WTC11 (cell line): ENCODE measurements around the gene PTPN1. TPM values are rescaled to one million over a fixed set of nuclear protein-coding genes. Genes with fewer than 3 reads are reported as not detected.

ENCODE experiments used
- ATAC-seq: fragments of 200-7000 bp; cut with Tn5 transposase; 2 replicates; pipeline ENCODE4 v1.10.0; 2021; ENCODE audit warnings: mild to moderate bottlenecking, moderate library complexity
- CTCF ChIA-PET: fragments of 300-600 bp; sonication (Branson Sonifier 250); formaldehyde crosslinking; loops from one replicate; lab custom pipeline; 2021; ENCODE audit warnings: antibody characterized with exemption; lab: Charles Lee
- POLR2A ChIA-PET: fragments of 350-600 bp; sonication (Branson Sonifier 250); formaldehyde crosslinking; loops from one replicate; lab custom pipeline; 2021; ENCODE audit warnings: antibody characterized with exemption; lab: Charles Lee
- DNase-seq: peaks from one replicate; pipeline ENCODE4 v3.0.0; 2021; ENCODE audit warnings: low spot score
- H3K27ac Mint-ChIP-seq: 2 replicates; pipeline ENCODE4 v1.8.0; 2021; ENCODE audit warnings: mixed read lengths
- H3K27me3 Mint-ChIP-seq: 2 replicates; pipeline ENCODE4 v1.8.0; 2021; ENCODE audit warnings: low read depth, mild to moderate bottlenecking, moderate library complexity, mixed read lengths
- H3K36me3 Mint-ChIP-seq: 2 replicates; pipeline ENCODE4 v1.8.0; 2021; ENCODE audit warnings: mixed read lengths
- H3K4me1 Mint-ChIP-seq: 2 replicates; pipeline ENCODE4 v1.8.0; 2022; ENCODE audit warnings: mixed read lengths
- H3K4me3 Mint-ChIP-seq: 2 replicates; pipeline ENCODE4 v1.8.0; 2021; ENCODE audit warnings: mild to moderate bottlenecking, moderate library complexity, mixed read lengths
- H3K9me3 Mint-ChIP-seq: 2 replicates; pipeline ENCODE4 v1.8.0; 2021; ENCODE audit warnings: mixed read lengths
- CREB1 ChIP-seq: sonication (generic); formaldehyde crosslinking; IDR thresholded peaks from 2 replicates; pipeline ENCODE4 v1.8.0; 2023; ENCODE audit warnings: mild to moderate bottlenecking, missing genetic modification reagents
- FOXK1 ChIP-seq: sonication (generic); formaldehyde crosslinking; IDR thresholded peaks from 2 replicates; pipeline ENCODE4 v1.8.0; 2022; ENCODE audit warnings: mild to moderate bottlenecking, moderate library complexity, missing genetic modification reagents
- FOXP1 ChIP-seq: sonication (generic); formaldehyde crosslinking; IDR thresholded peaks from 2 replicates; pipeline ENCODE4 v1.8.0; 2022; ENCODE audit warnings: missing genetic modification reagents, mild to moderate bottlenecking, moderate library complexity, borderline replicate concordance
- GABPB1 ChIP-seq: sonication (generic); formaldehyde crosslinking; IDR thresholded peaks from 2 replicates; pipeline ENCODE4 v1.8.1; 2023; ENCODE audit warnings: mild to moderate bottlenecking, missing genetic modification reagents
- JAZF1 ChIP-seq: fragments of 250-450 bp; sonication (Bioruptor Pico); IDR thresholded peaks from 2 replicates; pipeline ENCODE4 v1.9.0; 2021; ENCODE audit warnings: moderate library complexity, mild to moderate bottlenecking, inconsistent platforms
- JUN ChIP-seq: sonication (generic); formaldehyde crosslinking; IDR thresholded peaks from 2 replicates; pipeline ENCODE4 v1.8.0; 2023; ENCODE audit warnings: mild to moderate bottlenecking, missing genetic modification reagents
- NFATC4 ChIP-seq: fragments of 250-450 bp; sonication (Bioruptor Pico); IDR thresholded peaks from 2 replicates; pipeline ENCODE4 v1.9.0; 2021; ENCODE audit warnings: mild to moderate bottlenecking
- OVOL2 ChIP-seq: fragments of 250-450 bp; sonication (Bioruptor Pico); IDR thresholded peaks from 2 replicates; pipeline ENCODE4 v1.9.0; 2021; ENCODE audit warnings: mild to moderate bottlenecking, borderline replicate concordance
- TEAD4 ChIP-seq: sonication (generic); formaldehyde crosslinking; IDR thresholded peaks from 2 replicates; pipeline ENCODE4 v1.8.0; 2022; ENCODE audit warnings: mild to moderate bottlenecking, missing genetic modification reagents
- ZNF263 ChIP-seq: sonication (generic); formaldehyde crosslinking; IDR thresholded peaks from 2 replicates; pipeline ENCODE4 v1.8.1; 2022; ENCODE audit warnings: low read depth, mild to moderate bottlenecking, moderate library complexity, missing genetic modification reagents
- total RNA-seq: library from RNA; stranded (reverse); gene quantifications from 3 replicates; pipeline ENCODE4 v1.2.3, GENCODE V29; 2021
- TF ChIP-seq, protein P1 (sequence below): sonication (generic); formaldehyde crosslinking; IDR thresholded peaks from 2 replicates; pipeline ENCODE4 v1.8.0; 2023; ENCODE audit warnings: missing genetic modification reagents
- TF ChIP-seq, protein P2 (sequence below): sonication (generic); formaldehyde crosslinking; IDR thresholded peaks from 2 replicates; pipeline ENCODE4 v1.8.0; 2022; ENCODE audit warnings: mild to moderate bottlenecking, missing genetic modification reagents
- TF ChIP-seq, protein P3 (sequence below): sonication (generic); formaldehyde crosslinking; IDR thresholded peaks from 2 replicates; pipeline ENCODE4 v1.8.0; 2022; ENCODE audit warnings: mild to moderate bottlenecking, missing genetic modification reagents
- TF ChIP-seq, protein P4 (sequence below): fragments of 200-600 bp; IDR thresholded peaks from 2 replicates; pipeline ENCODE4 v1.8.0; 2022; ENCODE audit warnings: antibody characterized with exemption
- TF ChIP-seq, protein P5 (sequence below): sonication (generic); formaldehyde crosslinking; IDR thresholded peaks from 2 replicates; pipeline ENCODE4 v1.8.1; 2023; ENCODE audit warnings: mild to moderate bottlenecking, moderate library complexity, missing genetic modification reagents
- TF ChIP-seq, protein P6 (sequence below): fragments of 250-450 bp; sonication (Bioruptor Pico); IDR thresholded peaks from 2 replicates; pipeline ENCODE4 v1.9.0; 2021; ENCODE audit warnings: mild to moderate bottlenecking
- TF ChIP-seq, protein P7 (sequence below): sonication (generic); formaldehyde crosslinking; IDR thresholded peaks from 2 replicates; pipeline ENCODE4 v1.8.0; 2022; ENCODE audit warnings: missing genetic modification reagents

The PTPN1 gene
- total RNA-seq, 1 experiment from 2014 or later = 29.4 TPM

DNA sequence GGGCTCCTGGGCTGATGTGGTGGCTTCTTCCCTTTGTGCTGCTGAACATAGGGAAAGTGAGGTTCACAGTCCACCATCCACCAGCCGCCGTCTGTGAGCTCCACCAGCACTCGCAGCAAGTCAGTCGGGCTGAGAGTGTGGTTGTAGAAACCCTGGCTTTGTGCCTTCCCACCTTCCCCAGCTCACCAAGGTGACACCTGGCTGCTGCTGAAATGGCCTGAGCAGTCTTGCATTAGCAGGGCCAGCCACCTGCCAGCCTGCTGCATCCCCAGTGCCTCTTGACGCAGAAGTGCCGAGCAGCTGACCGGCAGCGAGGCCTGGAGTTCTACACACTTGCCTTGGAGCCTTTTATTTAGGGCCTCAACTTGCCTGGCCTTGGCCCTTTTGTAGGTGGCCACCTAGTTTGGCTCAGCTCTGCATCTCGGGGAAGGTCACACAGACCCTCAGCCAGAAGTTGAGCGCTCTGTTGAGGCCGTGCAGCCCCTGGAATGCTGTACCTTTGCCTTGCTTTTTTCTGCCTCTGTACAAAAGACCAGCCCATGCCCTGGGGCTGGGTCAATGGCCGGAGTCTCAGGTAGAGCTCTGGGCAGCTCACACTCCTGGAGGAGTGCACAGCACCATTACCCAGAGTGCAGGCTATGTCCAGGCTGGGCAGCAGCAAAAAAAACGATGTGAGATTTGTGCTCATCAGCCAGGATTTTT lies 76.5 kb downstream of the PTPN1 start (continued):
- TF ChIP-seq, protein P1, sequence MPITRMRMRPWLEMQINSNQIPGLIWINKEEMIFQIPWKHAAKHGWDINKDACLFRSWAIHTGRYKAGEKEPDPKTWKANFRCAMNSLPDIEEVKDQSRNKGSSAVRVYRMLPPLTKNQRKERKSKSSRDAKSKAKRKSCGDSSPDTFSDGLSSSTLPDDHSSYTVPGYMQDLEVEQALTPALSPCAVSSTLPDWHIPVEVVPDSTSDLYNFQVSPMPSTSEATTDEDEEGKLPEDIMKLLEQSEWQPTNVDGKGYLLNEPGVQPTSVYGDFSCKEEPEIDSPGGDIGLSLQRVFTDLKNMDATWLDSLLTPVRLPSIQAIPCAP (CRISPR knock-in tag) = no peak
- TF ChIP-seq JAZF1 (CRISPR knock-in tag) = no peak
- no peak for TF ChIP-seq FOXP1 (CRISPR knock-in tag)
- TF ChIP-seq ZNF263 (CRISPR knock-in tag) = no peak
- TF ChIP-seq TEAD4 = no peak

DNA sequence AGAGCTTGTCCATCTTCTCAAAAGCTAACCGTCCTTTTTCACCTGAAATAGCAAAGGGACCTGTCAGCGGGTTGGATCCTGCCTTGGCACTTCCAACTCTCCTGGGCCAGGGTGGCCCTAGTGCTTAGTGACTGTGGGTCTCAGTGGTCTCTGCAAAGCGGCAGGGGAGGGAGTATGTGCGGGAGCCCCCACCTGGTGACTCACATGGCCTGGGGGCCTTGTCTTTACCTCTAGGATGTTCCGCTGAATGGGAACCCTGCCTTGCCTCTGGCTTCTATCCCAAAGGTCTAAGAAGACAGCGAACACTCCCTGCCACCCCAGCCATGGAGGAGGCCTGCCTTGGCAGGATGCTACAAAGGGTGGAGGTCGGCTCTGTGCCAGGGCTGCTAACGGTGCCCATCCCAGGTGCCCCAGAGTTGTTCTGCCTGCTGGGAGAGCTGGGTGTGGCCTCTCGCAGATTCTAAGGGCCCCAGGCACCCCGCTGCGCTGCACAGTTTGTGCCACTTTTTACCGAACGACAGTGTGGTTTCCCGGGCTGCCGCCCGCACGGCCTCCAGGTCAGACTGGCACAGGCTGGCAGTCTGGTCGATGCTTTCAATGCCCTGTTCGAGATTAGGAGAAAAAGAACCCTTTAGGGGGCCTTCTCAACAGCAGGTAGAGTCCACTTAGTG lies 77.2 kb downstream of the PTPN1 start:
- TF ChIP-seq CREB1 (CRISPR knock-in tag) (no peak), FOXK1 (no peak)
- TF ChIP-seq, protein P2, sequence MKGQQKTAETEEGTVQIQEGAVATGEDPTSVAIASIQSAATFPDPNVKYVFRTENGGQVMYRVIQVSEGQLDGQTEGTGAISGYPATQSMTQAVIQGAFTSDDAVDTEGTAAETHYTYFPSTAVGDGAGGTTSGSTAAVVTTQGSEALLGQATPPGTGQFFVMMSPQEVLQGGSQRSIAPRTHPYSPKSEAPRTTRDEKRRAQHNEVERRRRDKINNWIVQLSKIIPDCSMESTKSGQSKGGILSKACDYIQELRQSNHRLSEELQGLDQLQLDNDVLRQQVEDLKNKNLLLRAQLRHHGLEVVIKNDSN (CRISPR knock-in tag) = 0 out of 2 replicates have a peak, but pooled peaks have one; percentile 7
- ATAC-seq = no peak
- POLR2A ChIA-PET = no interaction called here
- no peaks in the 10 kb centered on the region for H3K9me3 Mint-ChIP-seq
- peaks cover 13% of the 10 kb centered on the region for H3K36me3 Mint-ChIP-seq
- CTCF ChIA-PET = interaction anchor here (0.6 to 2.5 kb wide), 41 partner anchors 8 to 623 kb away, joined by 3 to 20 read pairs (median 4); partner anchors contain the start of genes BCAS4 and PTPN1
- no peak overlapping the region for H3K4me3 Mint-ChIP-seq
- H3K27ac Mint-ChIP-seq = no peak overlapping the region
- no peaks in the 10 kb centered on the region for H3K27me3 Mint-ChIP-seq
- DNase-seq = no peak
- H3K4me1 Mint-ChIP-seq = no peaks in the 10 kb centered on the region

DNA sequence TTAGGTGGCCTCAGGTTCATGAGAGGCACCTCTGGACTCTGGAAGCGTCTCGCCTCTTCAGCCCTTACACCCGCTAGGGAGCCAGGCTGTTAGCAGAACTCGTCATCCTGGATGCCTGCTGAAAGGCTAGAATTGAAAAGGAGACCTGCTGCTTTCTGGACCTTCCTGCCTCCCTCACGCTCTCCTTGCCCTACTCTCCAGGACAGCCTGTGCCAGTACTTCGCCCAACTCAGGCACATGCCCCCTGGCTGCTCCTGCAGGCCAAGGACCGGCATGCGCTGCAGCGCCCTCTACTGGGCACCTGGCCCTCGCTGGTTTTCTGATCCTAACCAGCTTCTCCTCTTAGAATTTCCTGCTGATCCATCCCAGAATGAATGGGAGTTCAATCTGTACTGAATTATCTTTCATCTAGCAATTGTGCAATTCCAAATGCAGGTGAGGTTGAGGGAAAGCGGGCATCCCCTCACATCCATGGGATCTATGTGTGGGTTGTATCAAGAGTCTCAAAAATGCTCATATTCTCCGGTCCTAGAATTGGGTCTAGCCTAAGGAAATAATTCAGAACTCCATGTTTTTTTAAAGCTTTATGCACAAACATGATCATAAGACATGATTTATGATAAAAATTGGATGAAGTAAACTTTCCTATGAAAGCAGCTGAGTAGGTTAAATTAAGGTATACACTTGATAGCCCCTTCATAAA lies 78.0 kb downstream of the PTPN1 start:
- DNase-seq = peak; percentile 93
- Mint-ChIP-seq H3K36me3 (peaks cover 13% of the 10 kb centered on the region), H3K27me3 (no peaks in the 10 kb centered on the region), H3K4me3 (no peak overlapping the region), H3K9me3 (no peaks in the 10 kb centered on the region), H3K4me1 (no peaks in the 10 kb centered on the region), H3K27ac (no peak overlapping the region)
- ATAC-seq = peak; percentile 89
- ChIA-PET CTCF (interaction anchor here (0.5 to 2.5 kb wide), 49 partner anchors 8 to 697 kb away, joined by 3 to 20 read pairs (median 4); partner anchors contain the start of genes BCAS4, CEBPB and PTPN1), POLR2A (no interaction called here)
- TF ChIP-seq, protein P3, sequence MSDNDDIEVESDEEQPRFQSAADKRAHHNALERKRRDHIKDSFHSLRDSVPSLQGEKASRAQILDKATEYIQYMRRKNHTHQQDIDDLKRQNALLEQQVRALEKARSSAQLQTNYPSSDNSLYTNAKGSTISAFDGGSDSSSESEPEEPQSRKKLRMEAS (CRISPR knock-in tag) = peak; percentile 91
- TF ChIP-seq, protein P4, sequence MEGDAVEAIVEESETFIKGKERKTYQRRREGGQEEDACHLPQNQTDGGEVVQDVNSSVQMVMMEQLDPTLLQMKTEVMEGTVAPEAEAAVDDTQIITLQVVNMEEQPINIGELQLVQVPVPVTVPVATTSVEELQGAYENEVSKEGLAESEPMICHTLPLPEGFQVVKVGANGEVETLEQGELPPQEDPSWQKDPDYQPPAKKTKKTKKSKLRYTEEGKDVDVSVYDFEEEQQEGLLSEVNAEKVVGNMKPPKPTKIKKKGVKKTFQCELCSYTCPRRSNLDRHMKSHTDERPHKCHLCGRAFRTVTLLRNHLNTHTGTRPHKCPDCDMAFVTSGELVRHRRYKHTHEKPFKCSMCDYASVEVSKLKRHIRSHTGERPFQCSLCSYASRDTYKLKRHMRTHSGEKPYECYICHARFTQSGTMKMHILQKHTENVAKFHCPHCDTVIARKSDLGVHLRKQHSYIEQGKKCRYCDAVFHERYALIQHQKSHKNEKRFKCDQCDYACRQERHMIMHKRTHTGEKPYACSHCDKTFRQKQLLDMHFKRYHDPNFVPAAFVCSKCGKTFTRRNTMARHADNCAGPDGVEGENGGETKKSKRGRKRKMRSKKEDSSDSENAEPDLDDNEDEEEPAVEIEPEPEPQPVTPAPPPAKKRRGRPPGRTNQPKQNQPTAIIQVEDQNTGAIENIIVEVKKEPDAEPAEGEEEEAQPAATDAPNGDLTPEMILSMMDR = peak; percentile 88
- TF ChIP-seq GABPB1 (no peak), JUN (CRISPR knock-in tag) (no peak), OVOL2 (CRISPR knock-in tag) (no peak), NFATC4 (CRISPR knock-in tag) (no peak)
- TF ChIP-seq, protein P5, sequence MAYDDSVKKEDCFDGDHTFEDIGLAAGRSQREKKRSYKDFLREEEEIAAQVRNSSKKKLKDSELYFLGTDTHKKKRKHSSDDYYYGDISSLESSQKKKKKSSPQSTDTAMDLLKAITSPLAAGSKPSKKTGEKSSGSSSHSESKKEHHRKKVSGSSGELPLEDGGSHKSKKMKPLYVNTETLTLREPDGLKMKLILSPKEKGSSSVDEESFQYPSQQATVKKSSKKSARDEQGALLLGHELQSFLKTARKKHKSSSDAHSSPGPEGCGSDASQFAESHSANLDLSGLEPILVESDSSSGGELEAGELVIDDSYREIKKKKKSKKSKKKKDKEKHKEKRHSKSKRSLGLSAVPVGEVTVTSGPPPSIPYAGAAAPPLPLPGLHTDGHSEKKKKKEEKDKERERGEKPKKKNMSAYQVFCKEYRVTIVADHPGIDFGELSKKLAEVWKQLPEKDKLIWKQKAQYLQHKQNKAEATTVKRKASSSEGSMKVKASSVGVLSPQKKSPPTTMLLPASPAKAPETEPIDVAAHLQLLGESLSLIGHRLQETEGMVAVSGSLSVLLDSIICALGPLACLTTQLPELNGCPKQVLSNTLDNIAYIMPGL (CRISPR knock-in tag) = no peak
- TF ChIP-seq, protein P6, sequence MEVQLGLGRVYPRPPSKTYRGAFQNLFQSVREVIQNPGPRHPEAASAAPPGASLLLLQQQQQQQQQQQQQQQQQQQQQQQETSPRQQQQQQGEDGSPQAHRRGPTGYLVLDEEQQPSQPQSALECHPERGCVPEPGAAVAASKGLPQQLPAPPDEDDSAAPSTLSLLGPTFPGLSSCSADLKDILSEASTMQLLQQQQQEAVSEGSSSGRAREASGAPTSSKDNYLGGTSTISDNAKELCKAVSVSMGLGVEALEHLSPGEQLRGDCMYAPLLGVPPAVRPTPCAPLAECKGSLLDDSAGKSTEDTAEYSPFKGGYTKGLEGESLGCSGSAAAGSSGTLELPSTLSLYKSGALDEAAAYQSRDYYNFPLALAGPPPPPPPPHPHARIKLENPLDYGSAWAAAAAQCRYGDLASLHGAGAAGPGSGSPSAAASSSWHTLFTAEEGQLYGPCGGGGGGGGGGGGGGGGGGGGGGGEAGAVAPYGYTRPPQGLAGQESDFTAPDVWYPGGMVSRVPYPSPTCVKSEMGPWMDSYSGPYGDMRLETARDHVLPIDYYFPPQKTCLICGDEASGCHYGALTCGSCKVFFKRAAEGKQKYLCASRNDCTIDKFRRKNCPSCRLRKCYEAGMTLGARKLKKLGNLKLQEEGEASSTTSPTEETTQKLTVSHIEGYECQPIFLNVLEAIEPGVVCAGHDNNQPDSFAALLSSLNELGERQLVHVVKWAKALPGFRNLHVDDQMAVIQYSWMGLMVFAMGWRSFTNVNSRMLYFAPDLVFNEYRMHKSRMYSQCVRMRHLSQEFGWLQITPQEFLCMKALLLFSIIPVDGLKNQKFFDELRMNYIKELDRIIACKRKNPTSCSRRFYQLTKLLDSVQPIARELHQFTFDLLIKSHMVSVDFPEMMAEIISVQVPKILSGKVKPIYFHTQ (CRISPR knock-in tag) = no peak
- TF ChIP-seq, protein P2 (CRISPR knock-in tag) = 0 out of 2 replicates have a peak, but pooled peaks have one; percentile 9
- TF ChIP-seq, protein P7, sequence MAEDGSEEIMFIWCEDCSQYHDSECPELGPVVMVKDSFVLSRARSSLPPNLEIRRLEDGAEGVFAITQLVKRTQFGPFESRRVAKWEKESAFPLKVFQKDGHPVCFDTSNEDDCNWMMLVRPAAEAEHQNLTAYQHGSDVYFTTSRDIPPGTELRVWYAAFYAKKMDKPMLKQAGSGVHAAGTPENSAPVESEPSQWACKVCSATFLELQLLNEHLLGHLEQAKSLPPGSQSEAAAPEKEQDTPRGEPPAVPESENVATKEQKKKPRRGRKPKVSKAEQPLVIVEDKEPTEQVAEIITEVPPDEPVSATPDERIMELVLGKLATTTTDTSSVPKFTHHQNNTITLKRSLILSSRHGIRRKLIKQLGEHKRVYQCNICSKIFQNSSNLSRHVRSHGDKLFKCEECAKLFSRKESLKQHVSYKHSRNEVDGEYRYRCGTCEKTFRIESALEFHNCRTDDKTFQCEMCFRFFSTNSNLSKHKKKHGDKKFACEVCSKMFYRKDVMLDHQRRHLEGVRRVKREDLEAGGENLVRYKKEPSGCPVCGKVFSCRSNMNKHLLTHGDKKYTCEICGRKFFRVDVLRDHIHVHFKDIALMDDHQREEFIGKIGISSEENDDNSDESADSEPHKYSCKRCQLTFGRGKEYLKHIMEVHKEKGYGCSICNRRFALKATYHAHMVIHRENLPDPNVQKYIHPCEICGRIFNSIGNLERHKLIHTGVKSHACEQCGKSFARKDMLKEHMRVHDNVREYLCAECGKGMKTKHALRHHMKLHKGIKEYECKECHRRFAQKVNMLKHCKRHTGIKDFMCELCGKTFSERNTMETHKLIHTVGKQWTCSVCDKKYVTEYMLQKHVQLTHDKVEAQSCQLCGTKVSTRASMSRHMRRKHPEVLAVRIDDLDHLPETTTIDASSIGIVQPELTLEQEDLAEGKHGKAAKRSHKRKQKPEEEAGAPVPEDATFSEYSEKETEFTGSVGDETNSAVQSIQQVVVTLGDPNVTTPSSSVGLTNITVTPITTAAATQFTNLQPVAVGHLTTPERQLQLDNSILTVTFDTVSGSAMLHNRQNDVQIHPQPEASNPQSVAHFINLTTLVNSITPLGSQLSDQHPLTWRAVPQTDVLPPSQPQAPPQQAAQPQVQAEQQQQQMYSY (CRISPR knock-in tag) = no peak
